ENCODE results near the gene PPP2R5C. TPM values are rescaled to one million over a fixed set of nuclear protein-coding genes. Genes with fewer than 3 reads are reported as not detected.

The PPP2R5C gene
- total and polyA plus RNA-seq, 2 of the 8 experiments (the other 6 are each of a cell fraction or from before 2014, with no cell fraction given), result 49.6 to 95.9 TPM

DNA sequence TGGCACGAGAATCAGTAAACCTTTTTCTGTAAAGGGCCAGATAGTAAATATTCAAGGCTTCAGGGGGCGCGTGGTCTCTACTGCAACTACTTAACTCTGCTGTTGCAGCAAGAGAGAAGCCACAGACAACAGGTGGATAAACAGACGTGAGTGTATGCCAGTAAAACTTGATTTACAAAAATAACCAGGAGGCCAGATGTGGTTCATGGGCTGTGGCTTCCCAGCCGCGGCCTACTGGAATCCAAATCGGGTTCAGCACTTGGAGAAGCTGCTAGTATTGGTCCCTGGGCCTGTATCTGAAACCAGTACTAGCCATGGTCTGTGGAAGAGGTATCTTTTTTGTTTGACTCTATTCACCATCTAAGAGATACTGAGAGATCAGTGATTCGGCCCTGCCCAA, 13.3 kb downstream of the PPP2R5C start (continued):
- TF ChIP-seq GABPA (IDR thresholded peaks at IDR 0.05; ENCODE audit: borderline replicate concordance, insufficient read depth, low read length), result no peak
- no peak for TF ChIP-seq POLR2A (IDR thresholded peaks at IDR 0.05; ENCODE audit: control extremely low read depth in 1 of 2, low read depth in 2 of 2, low read length in 2 of 2)
